ENCODE results near the gene GCNT2.
A peak's percentile ranks its signal among the peaks of the same experiment; 100 is the strongest.
"Not testable (repeated sequence)": the region's sequence is repeated elsewhere in the genome, so short reads cannot be mapped to it uniquely, and the experiment has no call there.

The GCNT2 gene

GRCh38 chr6:10613723-10614122, 92.6 kb downstream of the GCNT2 start:
- ATAC-seq = no peak

- no peak for ATAC-seq
Observed at GRCh38 chr6:10615675-10616074, 94.5 kb downstream of the GCNT2 start.

- not testable (repeated sequence) for ATAC-seq
Observed at GRCh38 chr6:10616266-10616665, 95.1 kb downstream of the GCNT2 start.

- no peak for ATAC-seq
Observed at GRCh38 chr6:10617008-10617696, 96.0 kb downstream of the GCNT2 start.

- no peak for ATAC-seq
Observed at GRCh38 chr6:10618409-10618808, 97.3 kb downstream of the GCNT2 start.

- no peak for ATAC-seq
Observed at GRCh38 chr6:10621213-10621612, 100.1 kb downstream of the GCNT2 start.

- ATAC-seq = no peak
Observed at GRCh38 chr6:10621847-10622246, 100.7 kb downstream of the GCNT2 start.

- ATAC-seq = no peak
Observed at GRCh38 chr6:10624836-10625235, 103.7 kb downstream of the GCNT2 start.

GRCh38 chr6:10626154-10626741, 105.1 kb downstream of the GCNT2 start:
- no peak for ATAC-seq

- ATAC-seq = no peak
Observed at GRCh38 chr6:10627800-10628199, 106.6 kb downstream of the GCNT2 start.

- no peak for ATAC-seq
Observed at GRCh38 chr6:10630178-10630577, 109.0 kb downstream of the GCNT2 start.

- ATAC-seq = peak; percentile 46 to 51
Observed at GRCh38 chr6:10633216-10633615, 112.1 kb downstream of the GCNT2 start.

- no peak for ATAC-seq
Observed at GRCh38 chr6:10640412-10640811, 119.3 kb downstream of the GCNT2 start.

GRCh38 chr6:10641528-10641927, 120.4 kb downstream of the GCNT2 start:
- ATAC-seq = no peak

GRCh38 chr6:10643201-10643651, 122.1 kb downstream of the GCNT2 start:
- ATAC-seq = no peak

GRCh38 chr6:10644225-10644624, 123.1 kb downstream of the GCNT2 start:
- no peak for ATAC-seq

GRCh38 chr6:10655508-10656055, 134.4 kb downstream of the GCNT2 start:
- peak in 1 of 2 donors; percentile 20 for ATAC-seq

- ATAC-seq = no peak
Observed at GRCh38 chr6:10658910-10659698, 138.0 kb downstream of the GCNT2 start.

GRCh38 chr6:10659699-10660348, 138.7 kb downstream of the GCNT2 start:
- ATAC-seq = no peak

GRCh38 chr6:10660431-10661191, 139.5 kb downstream of the GCNT2 start:
- ATAC-seq = not testable (repeated sequence)

- ATAC-seq = no peak
Observed at GRCh38 chr6:10662207-10662606, 141.1 kb downstream of the GCNT2 start.

- no peak for ATAC-seq
Observed at GRCh38 chr6:10662742-10663141, 141.6 kb downstream of the GCNT2 start.

Data from activated CD4-positive, CD25-positive, alpha-beta regulatory T cell treated with anti-CD3 and anti-CD28 coated beads, Interleukin-2, amount 50 U/mL, for 24 hours (primary cell).